NCI-H2171 treated with DMSO at 0.1 percent for 48 hours (cell line): ENCODE measurements around the gene DLGAP3.

Source experiments
- DNase-seq: peaks from one replicate; lab custom pipeline; 2025; lab: John Stamatoyannopoulos, UW

Gene DLGAP3

GRCh38 chr1:34928066-34928696 lies 1.3 kb downstream of the DLGAP3 start:
- DNase-seq, result no peak

GRCh38 chr1:34927316-34927715 lies 2.1 kb downstream of the DLGAP3 start:
- DNase-seq, result no peak

- no peak for DNase-seq
These were observed 2.6 kb downstream of the DLGAP3 start for GRCh38 chr1:34926894-34927293.

GRCh38 chr1:34926156-34926555 lies 3.3 kb downstream of the DLGAP3 start:
- DNase-seq, result no peak

GRCh38 chr1:34925730-34926129 lies 3.7 kb downstream of the DLGAP3 start:
- no peak for DNase-seq

- no peak for DNase-seq
These were observed 4.5 kb downstream of the DLGAP3 start for GRCh38 chr1:34924759-34925555.

- DNase-seq, result no peak
These were observed 6.0 kb downstream of the DLGAP3 start for GRCh38 chr1:34923490-34923889.

- no peak for DNase-seq
These were observed 10.4 kb downstream of the DLGAP3 start for GRCh38 chr1:34918977-34919561.

- no peak for DNase-seq
These were observed 11.0 kb downstream of the DLGAP3 start for GRCh38 chr1:34918386-34918976.

- no peak for DNase-seq
These were observed 12.4 kb downstream of the DLGAP3 start for GRCh38 chr1:34917017-34917416.

- no peak for DNase-seq
These were observed 13.3 kb downstream of the DLGAP3 start for GRCh38 chr1:34916104-34916503.

GRCh38 chr1:34915521-34915920 lies 13.9 kb downstream of the DLGAP3 start:
- DNase-seq, result no peak

- DNase-seq, result no peak
These were observed 14.5 kb downstream of the DLGAP3 start for GRCh38 chr1:34914958-34915357.

GRCh38 chr1:34911465-34911864 lies 18.0 kb downstream of the DLGAP3 start:
- DNase-seq, result no peak

GRCh38 chr1:34910425-34910824 lies 19.0 kb downstream of the DLGAP3 start:
- no peak for DNase-seq

GRCh38 chr1:34908369-34908768 lies 21.1 kb downstream of the DLGAP3 start:
- DNase-seq, result no peak

- no peak for DNase-seq
These were observed 21.9 kb downstream of the DLGAP3 start for GRCh38 chr1:34907487-34908090.

- DNase-seq, result peak; percentile 86
These were observed 22.7 kb downstream of the DLGAP3 start for GRCh38 chr1:34906756-34907155.

- DNase-seq, result no peak
These were observed 23.2 kb downstream of the DLGAP3 start for GRCh38 chr1:34906222-34906621.

GRCh38 chr1:34905098-34905459 lies 24.4 kb downstream of the DLGAP3 start:
- DNase-seq, result no peak

- no peak for DNase-seq
These were observed 25.0 kb downstream of the DLGAP3 start for GRCh38 chr1:34904236-34905097.

- no peak for DNase-seq
These were observed 27.5 kb downstream of the DLGAP3 start for GRCh38 chr1:34901919-34902318.
